ENCODE results near the gene CD200.

GRCh38 chr3:112341386-112341785 lies 8.4 kb downstream of the CD200 start:
- TF ChIP-seq CTCF (IDR thresholded peaks at IDR 0.05) (no peak), POLR2A (IDR thresholded peaks at IDR 0.05) (no peak)

Data from uterus (tissue), 2 donors.